Measurements from ENCODE around the gene PPM1D.

DNA sequence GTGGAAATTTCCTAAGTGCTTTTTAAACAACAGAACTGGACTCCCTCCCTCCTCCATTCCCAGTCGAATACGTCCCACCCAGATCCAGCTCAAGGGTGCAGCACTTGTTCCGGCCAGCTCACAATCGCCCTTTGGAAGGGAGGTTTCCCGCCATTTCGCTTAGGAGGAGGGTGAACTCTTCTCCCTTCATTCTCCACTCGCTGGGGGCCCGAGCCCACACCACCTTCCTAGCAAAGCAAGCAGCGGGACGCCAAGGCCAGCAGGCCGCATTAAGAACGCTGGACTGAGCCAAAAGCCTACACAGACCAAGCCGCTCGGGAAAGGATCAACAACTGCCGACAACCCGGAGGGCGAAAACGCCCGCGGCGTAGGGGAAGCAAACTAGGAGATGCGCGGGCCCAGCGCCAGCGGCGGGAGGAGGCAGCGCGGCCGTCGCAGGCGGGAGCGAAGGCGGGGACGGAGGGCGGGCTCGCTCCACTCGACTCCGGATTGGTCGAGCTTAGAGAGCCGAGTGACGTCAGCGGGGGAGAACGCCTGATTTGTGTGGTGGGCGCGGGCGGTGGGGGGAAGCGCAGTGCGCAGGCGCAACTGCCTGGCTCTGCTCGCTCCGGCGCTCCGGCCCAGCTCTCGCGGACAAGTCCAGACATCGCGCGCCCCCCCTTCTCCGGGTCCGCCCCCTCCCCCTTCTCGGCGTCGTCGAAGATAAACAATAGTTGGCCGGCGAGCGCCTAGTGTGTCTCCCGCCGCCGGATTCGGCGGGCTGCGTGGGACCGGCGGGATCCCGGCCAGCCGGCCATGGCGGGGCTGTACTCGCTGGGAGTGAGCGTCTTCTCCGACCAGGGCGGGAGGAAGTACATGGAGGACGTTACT lies at the start of gene PPM1D:
- TF ChIP-seq, protein P1, sequence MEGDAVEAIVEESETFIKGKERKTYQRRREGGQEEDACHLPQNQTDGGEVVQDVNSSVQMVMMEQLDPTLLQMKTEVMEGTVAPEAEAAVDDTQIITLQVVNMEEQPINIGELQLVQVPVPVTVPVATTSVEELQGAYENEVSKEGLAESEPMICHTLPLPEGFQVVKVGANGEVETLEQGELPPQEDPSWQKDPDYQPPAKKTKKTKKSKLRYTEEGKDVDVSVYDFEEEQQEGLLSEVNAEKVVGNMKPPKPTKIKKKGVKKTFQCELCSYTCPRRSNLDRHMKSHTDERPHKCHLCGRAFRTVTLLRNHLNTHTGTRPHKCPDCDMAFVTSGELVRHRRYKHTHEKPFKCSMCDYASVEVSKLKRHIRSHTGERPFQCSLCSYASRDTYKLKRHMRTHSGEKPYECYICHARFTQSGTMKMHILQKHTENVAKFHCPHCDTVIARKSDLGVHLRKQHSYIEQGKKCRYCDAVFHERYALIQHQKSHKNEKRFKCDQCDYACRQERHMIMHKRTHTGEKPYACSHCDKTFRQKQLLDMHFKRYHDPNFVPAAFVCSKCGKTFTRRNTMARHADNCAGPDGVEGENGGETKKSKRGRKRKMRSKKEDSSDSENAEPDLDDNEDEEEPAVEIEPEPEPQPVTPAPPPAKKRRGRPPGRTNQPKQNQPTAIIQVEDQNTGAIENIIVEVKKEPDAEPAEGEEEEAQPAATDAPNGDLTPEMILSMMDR (IDR thresholded peaks at IDR 0.05; ENCODE audit: insufficient read depth, low read depth, low read length): no peak
- no peak for TF ChIP-seq EZH2 (IDR thresholded peaks at IDR 0.05; ENCODE audit: insufficient read depth, low read length)
